Transverse colon (tissue), 4 donors: ENCODE results near the gene SERINC3. TPM values are rescaled to one million over a fixed set of nuclear protein-coding genes. Genes with fewer than 3 reads are reported as not detected.

ENCODE experiments used
- DNase-seq: peaks from one replicate; pipeline ENCODE4 v3.0.0-alpha.2; 2019
- H3K27ac ChIP-seq, 4 donors: fragments of 200-600 bp; sonication (generic); 2 replicates each; pipeline ENCODE4 v1.5.1; 2016 to 2018; ENCODE audit warnings: inconsistent platforms in 4 of 4
- H3K27me3 ChIP-seq: fragments of 200-600 bp; sonication (generic); 2 replicates; pipeline ENCODE4 v1.5.1; 2017; ENCODE audit warnings: inconsistent platforms
- H3K36me3 ChIP-seq, 4 donors: fragments of 200-600 bp; sonication (generic); 2 replicates each; pipeline ENCODE4 v1.5.1; 2017 to 2019; ENCODE audit warnings: inconsistent platforms in 4 of 4
- H3K4me1 ChIP-seq, 4 donors: fragments of 200-600 bp; sonication (generic); 2 replicates each; pipeline ENCODE4 v1.5.1; 2017 to 2020; ENCODE audit warnings: inconsistent platforms in 4 of 4
- H3K4me3 ChIP-seq, 4 donors: fragments of 200-600 bp; sonication (generic); 1 replicate in 1 of 4; 2 replicates in 3 of 4; pipeline versions ENCODE4 v1.5.1 to v1.6.1; 2017 to 2019; ENCODE audit warnings: inconsistent platforms in 4 of 4
- H3K9me3 ChIP-seq, 2 donors: fragments of 200-600 bp; sonication (generic); 2 replicates each; pipeline ENCODE4 v1.5.1; 2017 to 2019; ENCODE audit warnings: inconsistent platforms in 2 of 2
- CTCF ChIP-seq, 5 experiments: fragments of 200-600 bp in 3 of 5; fragments of 450-650 bp in 2 of 5; sonication (generic) in 3 of 5; IDR thresholded peaks; 1 replicate in 2 of 5; 2 replicates in 3 of 5; pipeline ENCODE4 v1.5.1; 2016 to 2017; ENCODE audit warnings: antibody characterized with exemption in 5 of 5, inconsistent platforms in 3 of 5, mild to moderate bottlenecking in 2 of 5, moderate library complexity in 1 of 5
- EP300 ChIP-seq: sonication (generic); formaldehyde crosslinking; IDR thresholded peaks from one replicate; pipeline ENCODE4 v1.6.1; 2017; ENCODE audit warnings: antibody characterized with exemption, low read depth
- POLR2A ChIP-seq: fragments of 450-650 bp; IDR thresholded peaks from one replicate; pipeline ENCODE4 v1.6.1; 2016; ENCODE audit warnings: antibody characterized with exemption, mild to moderate bottlenecking, moderate library complexity
- POLR2AphosphoS5 ChIP-seq, 3 donors: sonication (generic); formaldehyde crosslinking; IDR thresholded peaks; one replicate each; pipeline ENCODE4 v1.6.1; 2016; ENCODE audit warnings: antibody characterized with exemption in 3 of 3
- WGBS, 2 donors: methylation state at CpG; one replicate each; pipeline ENCODE4 v1.1.5; 2018; ENCODE audit warnings: low coverage in 1 of 2; 5-methylcytosine and 5-hydroxymethylcytosine counted together
- in situ Hi-C, 4 donors: fragments of 200-750 bp; cut with MboI; loops; one replicate each; pipeline versions ENCODE4 v1.15.0 to v1.15.1; 2017; ENCODE audit warnings: low sequenced_read_pairs in 3 of 4, low pct_ligation_motif_present in 1 of 4, low pct_unique_long_range_greater_than_20kb in 1 of 4
- intact Hi-C: fragments of 100-400 bp; cut with DNase I; formaldehyde crosslinking; loops from one replicate; pipeline ENCODE4 v1.15.1; 2023; ENCODE audit warnings: low total_unique reads
- total RNA-seq, 4 donors: library from RNA; depleted of rRNA; stranded (reverse); fragments of >200 nt; gene quantifications; one replicate each; pipeline ENCODE4 v1.1.0, GENCODE V29; 2016

The SERINC3 gene
- total RNA-seq, 4 donors from 2014 or later, result 19.3 to 85.7 (median 53.1) TPM

GRCh38 chr20:44517454-44517853 is 4.4 kb downstream of the SERINC3 start:
- Histone ChIP-seq H3K4me3 (no peak overlapping the region), H3K9me3 (no peaks in the 10 kb centered on the region), H3K4me1 (peaks cover 19 to 63% (median 34%) of the 10 kb centered on the region in 4 donors), H3K27ac (peak overlapping the region in 1 of 4 donors; percentile 23), H3K36me3 (peaks cover 0 to 13% (median 0%) of the 10 kb centered on the region in 4 donors), H3K27me3 (no peaks in the 10 kb centered on the region)
- 44 to 51% methylated on average over 3 of the region's 3 CpGs for WGBS, 2 donors
- in situ Hi-C loops (no loop called here), intact Hi-C loops (no loop called here)
- TF ChIP-seq CTCF (IDR thresholded peaks at IDR 0.05) (no peak), POLR2A (no peak), EP300 (no peak), POLR2AphosphoS5 (IDR thresholded peaks at IDR 0.05) (no peak)
- no peak for DNase-seq

GRCh38 chr20:44516491-44516890 is 5.4 kb downstream of the SERINC3 start:
- DNase-seq, result no peak
- intact Hi-C loops, result no loop called here
- TF ChIP-seq EP300 (no peak), POLR2A (no peak), POLR2AphosphoS5 (IDR thresholded peaks at IDR 0.05) (no peak), CTCF (IDR thresholded peaks at IDR 0.05) (no peak)
- no peak overlapping the region for H3K27ac ChIP-seq
- in situ Hi-C loops, result no loop called here
- 73 to 81% methylated on average over 2 to 7 of the region's 7 CpGs for WGBS, 2 donors
- H3K4me3 ChIP-seq, result no peak overlapping the region
- H3K9me3 ChIP-seq, result no peaks in the 10 kb centered on the region
- H3K4me1 ChIP-seq, result peaks cover 19 to 60% (median 32%) of the 10 kb centered on the region in 4 donors
- H3K36me3 ChIP-seq, result peaks cover 0 to 14% (median 2%) of the 10 kb centered on the region in 4 donors
- H3K27me3 ChIP-seq, result no peaks in the 10 kb centered on the region

- H3K27me3 ChIP-seq, result no peaks in the 10 kb centered on the region
- H3K27ac ChIP-seq, result no peak overlapping the region
- no peak for TF ChIP-seq POLR2AphosphoS5 (IDR thresholded peaks at IDR 0.05)
- no peak for TF ChIP-seq EP300
- TF ChIP-seq CTCF (IDR thresholded peaks at IDR 0.05), result no peak
- TF ChIP-seq POLR2A, result no peak
- no peaks in the 10 kb centered on the region for H3K9me3 ChIP-seq
- peaks cover 0 to 40% (median 13%) of the 10 kb centered on the region in 4 donors for H3K36me3 ChIP-seq
- no peak overlapping the region for H3K4me3 ChIP-seq
- H3K4me1 ChIP-seq, result peaks cover 3 to 37% (median 13%) of the 10 kb centered on the region in 4 donors
- in situ Hi-C loops (no loop called here), intact Hi-C loops (no loop called here)
- WGBS, 2 donors, result 83 to 95% methylated on average over 10 of the region's 10 CpGs
- DNase-seq, result no peak
Measured at GRCh38 chr20:44513871-44514270, 8.0 kb downstream of the SERINC3 start.

- intact Hi-C loops, result no loop called here
- Histone ChIP-seq H3K4me3 (no peak overlapping the region), H3K9me3 (no peaks in the 10 kb centered on the region), H3K36me3 (peaks cover 0 to 67% (median 32%) of the 10 kb centered on the region in 4 donors), H3K4me1 (peaks cover 0 to 1% (median 0%) of the 10 kb centered on the region in 4 donors), H3K27me3 (no peaks in the 10 kb centered on the region), H3K27ac (no peak overlapping the region)
- DNase-seq, result no peak
- in situ Hi-C loops, result no loop called here
- TF ChIP-seq POLR2A (no peak), CTCF (IDR thresholded peaks at IDR 0.05) (no peak), EP300 (no peak), POLR2AphosphoS5 (IDR thresholded peaks at IDR 0.05) (no peak)
- 96 to 100% methylated on average over 1 to 4 of the region's 4 CpGs for WGBS, 2 donors
Measured at GRCh38 chr20:44509762-44510161, 12.1 kb downstream of the SERINC3 start.
